ENCODE measurements around the gene INTS7.

DNA sequence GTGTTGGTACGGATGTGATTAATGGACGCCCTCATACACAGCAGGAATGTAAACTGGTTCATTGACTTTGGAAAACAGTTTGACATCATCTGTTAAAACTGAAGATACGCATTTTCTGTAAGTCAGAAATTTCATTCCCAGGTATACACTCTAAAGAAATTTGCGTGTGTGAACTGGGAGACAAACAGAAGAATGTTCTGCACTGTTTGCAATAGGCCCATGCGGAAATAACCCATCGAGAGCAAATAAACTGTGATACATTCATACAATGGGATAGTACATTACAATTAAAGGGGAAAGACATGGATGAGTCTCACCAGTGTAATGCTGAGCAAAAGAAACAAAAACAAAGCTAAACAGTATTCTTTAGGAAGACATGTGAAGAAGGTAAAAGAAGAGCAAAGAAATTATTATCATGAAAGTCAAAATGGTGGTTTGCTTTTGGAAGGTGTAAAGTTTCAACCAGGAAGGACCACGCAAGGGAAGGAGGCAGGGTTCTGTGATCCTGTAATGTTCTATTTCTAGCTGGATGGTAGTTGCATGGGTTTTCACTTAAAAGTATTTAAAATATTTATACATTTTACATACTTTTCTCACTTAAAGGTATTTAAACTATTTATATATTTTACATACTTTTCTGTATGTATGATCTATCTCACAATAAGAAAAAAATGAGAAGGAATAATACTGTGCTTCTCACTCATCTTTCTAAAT lies 30.3 kb downstream of the INTS7 start:
- TF ChIP-seq, protein P1, sequence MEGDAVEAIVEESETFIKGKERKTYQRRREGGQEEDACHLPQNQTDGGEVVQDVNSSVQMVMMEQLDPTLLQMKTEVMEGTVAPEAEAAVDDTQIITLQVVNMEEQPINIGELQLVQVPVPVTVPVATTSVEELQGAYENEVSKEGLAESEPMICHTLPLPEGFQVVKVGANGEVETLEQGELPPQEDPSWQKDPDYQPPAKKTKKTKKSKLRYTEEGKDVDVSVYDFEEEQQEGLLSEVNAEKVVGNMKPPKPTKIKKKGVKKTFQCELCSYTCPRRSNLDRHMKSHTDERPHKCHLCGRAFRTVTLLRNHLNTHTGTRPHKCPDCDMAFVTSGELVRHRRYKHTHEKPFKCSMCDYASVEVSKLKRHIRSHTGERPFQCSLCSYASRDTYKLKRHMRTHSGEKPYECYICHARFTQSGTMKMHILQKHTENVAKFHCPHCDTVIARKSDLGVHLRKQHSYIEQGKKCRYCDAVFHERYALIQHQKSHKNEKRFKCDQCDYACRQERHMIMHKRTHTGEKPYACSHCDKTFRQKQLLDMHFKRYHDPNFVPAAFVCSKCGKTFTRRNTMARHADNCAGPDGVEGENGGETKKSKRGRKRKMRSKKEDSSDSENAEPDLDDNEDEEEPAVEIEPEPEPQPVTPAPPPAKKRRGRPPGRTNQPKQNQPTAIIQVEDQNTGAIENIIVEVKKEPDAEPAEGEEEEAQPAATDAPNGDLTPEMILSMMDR (conservative IDR thresholded peaks at IDR 0.05; ENCODE audit: low read depth, low read length) = no peak
- TF ChIP-seq EZH2 (IDR thresholded peaks at IDR 0.05; ENCODE audit: low read length, unreplicated experiment) (no peak), EZH2phosphoT487 (IDR thresholded peaks at IDR 0.05; ENCODE audit: borderline replicate concordance, low read length) (no peak)
